Neural cell (in vitro differentiated cells): ENCODE data around the gene FGR. TPM values are rescaled to one million over a fixed set of nuclear protein-coding genes. Genes with fewer than 3 reads are reported as not detected.
A peak's percentile ranks its signal among the peaks of the same experiment; 100 is the strongest.

ENCODE experiments used
- H2AFZ ChIP-seq: fragments of 200-600, 300-800 bp; sonication (generic), shearing (Covaris generic); 2 replicates; pipeline ENCODE4 v1.6.0; 2014; ENCODE audit warnings: low read depth, mild to moderate bottlenecking, antibody characterized with exemption, low read length, moderate library complexity
- H3F3A ChIP-seq: fragments of 200-600 bp; shearing (Covaris generic); 2 replicates; pipeline ENCODE4 v1.6.1; 2016; ENCODE audit warnings: mild to moderate bottlenecking, moderate library complexity, mixed read lengths, antibody characterized with exemption, low read length; ENCODE audit not compliant: insufficient read depth, poor library complexity, severe bottlenecking
- H3K27ac ChIP-seq: fragments of 200-600, 300-800 bp; sonication (generic), shearing (Covaris generic); 2 replicates; pipeline ENCODE4 v1.5.1; 2014; ENCODE audit warnings: mild to moderate bottlenecking, low read length, moderate library complexity
- H3K27me3 ChIP-seq: fragments of 300-800, 200-600 bp; sonication (generic), shearing (Covaris generic); 2 replicates; pipeline ENCODE4 v1.6.0; 2014; ENCODE audit warnings: mild to moderate bottlenecking, low read depth, low read length, moderate library complexity; ENCODE audit not compliant: insufficient read depth
- H3K36me3 ChIP-seq: fragments of 300-800, 200-600 bp; sonication (generic), shearing (Covaris generic); 2 replicates; pipeline ENCODE4 v1.5.1; 2014; ENCODE audit warnings: mild to moderate bottlenecking, antibody characterized with exemption, low read length, moderate library complexity; ENCODE audit not compliant: insufficient read depth
- H3K4me2 ChIP-seq: fragments of 300-800, 200-600 bp; sonication (generic), shearing (Covaris generic); 2 replicates; pipeline ENCODE4 v1.6.0; 2014; ENCODE audit warnings: mild to moderate bottlenecking, low read length
- H3K4me3 ChIP-seq: fragments of 300-800, 200-600 bp; sonication (generic), shearing (Covaris generic); 2 replicates; pipeline ENCODE4 v1.5.1; 2014; ENCODE audit warnings: mild to moderate bottlenecking, low read length, moderate library complexity
- H3K79me2 ChIP-seq: fragments of 200-600 bp; shearing (Covaris generic); replicated peaks from 2 replicates; pipeline ENCODE4 v1.6.0; 2014; ENCODE audit warnings: mild to moderate bottlenecking, low read length, moderate library complexity; ENCODE audit not compliant: insufficient read depth
- H3K9ac ChIP-seq: fragments of 300-800, 200-600 bp; sonication (generic), shearing (Covaris generic); 2 replicates; pipeline ENCODE4 v1.6.1; 2016; ENCODE audit warnings: mild to moderate bottlenecking, low read length, mixed read lengths
- H3K9me2 ChIP-seq: fragments of 200-600 bp; shearing (Covaris generic); 2 replicates; pipeline ENCODE4 v1.6.1; 2016; ENCODE audit warnings: mild to moderate bottlenecking, low read length, mixed read lengths; ENCODE audit not compliant: insufficient read depth
- H3K9me3 ChIP-seq: fragments of 200-600, 300-800 bp; sonication (generic), shearing (Covaris generic); 2 replicates; pipeline ENCODE4 v1.6.1; 2016; ENCODE audit warnings: mild to moderate bottlenecking, mixed run types, low read length, moderate library complexity, mixed read lengths
- H4K20me1 ChIP-seq: fragments of 200-600 bp; shearing (Covaris generic); 2 replicates; pipeline ENCODE4 v1.6.1; 2016; ENCODE audit warnings: mild to moderate bottlenecking, mixed run types; ENCODE audit not compliant: insufficient read depth
- EP300 ChIP-seq: fragments of 450-650 bp; conservative IDR thresholded peaks from 2 replicates; pipeline ENCODE4 v1.6.1; 2014; ENCODE audit warnings: antibody characterized with exemption, mild to moderate bottlenecking, moderate library complexity; ENCODE audit not compliant: poor library complexity, severe bottlenecking
- EZH2 ChIP-seq: fragments of 200-600, 300-800 bp; shearing (Covaris generic), sonication (generic); IDR thresholded peaks from 2 replicates; pipeline ENCODE4 v1.6.1; 2014; ENCODE audit warnings: antibody characterized with exemption, low read length, borderline replicate concordance, mild to moderate bottlenecking; ENCODE audit not compliant: insufficient read depth, poor library complexity, severe bottlenecking
- MXI1 ChIP-seq: fragments of 450-650 bp; conservative IDR thresholded peaks from 2 replicates; pipeline ENCODE4 v1.6.1; 2014; ENCODE audit warnings: antibody characterized with exemption, mild to moderate bottlenecking; ENCODE audit not compliant: poor library complexity, severe bottlenecking
- POLR2AphosphoS5 ChIP-seq: IDR thresholded peaks from 2 replicates; pipeline ENCODE4 v1.6.1; 2012
- RAD21 ChIP-seq: fragments of 450-650 bp; conservative IDR thresholded peaks from 2 replicates; pipeline ENCODE4 v1.6.1; 2014; ENCODE audit warnings: antibody characterized with exemption, mild to moderate bottlenecking, moderate library complexity
- SMC3 ChIP-seq: fragments of 450-650 bp; conservative IDR thresholded peaks from 2 replicates; pipeline ENCODE4 v1.6.1; 2014; ENCODE audit warnings: antibody characterized with exemption, mild to moderate bottlenecking, moderate library complexity; ENCODE audit not compliant: poor library complexity
- TAF1 ChIP-seq: IDR thresholded peaks from 2 replicates; pipeline ENCODE4 v1.6.1; 2012; ENCODE audit warnings: low read depth
- polyA plus RNA-seq: library from polyadenylated mRNA; depleted of rRNA; stranded (reverse); fragments of >200 nt; gene quantifications from 2 replicates; pipeline ENCODE4 v1.2.3, GENCODE V29; 2014
- TF ChIP-seq, protein P1 (sequence below): IDR thresholded peaks from 2 replicates; pipeline ENCODE4 v1.6.1; 2012; ENCODE audit warnings: borderline replicate concordance
- TF ChIP-seq, protein P2 (sequence below): fragments of 450-650 bp; IDR thresholded peaks from 2 replicates; pipeline ENCODE4 v1.5.1; 2014; ENCODE audit warnings: antibody characterized with exemption, mild to moderate bottlenecking, moderate library complexity; ENCODE audit not compliant: poor library complexity, severe bottlenecking

The FGR gene
- polyA plus RNA-seq, 1 donor from 2014 or later: not detected

DNA sequence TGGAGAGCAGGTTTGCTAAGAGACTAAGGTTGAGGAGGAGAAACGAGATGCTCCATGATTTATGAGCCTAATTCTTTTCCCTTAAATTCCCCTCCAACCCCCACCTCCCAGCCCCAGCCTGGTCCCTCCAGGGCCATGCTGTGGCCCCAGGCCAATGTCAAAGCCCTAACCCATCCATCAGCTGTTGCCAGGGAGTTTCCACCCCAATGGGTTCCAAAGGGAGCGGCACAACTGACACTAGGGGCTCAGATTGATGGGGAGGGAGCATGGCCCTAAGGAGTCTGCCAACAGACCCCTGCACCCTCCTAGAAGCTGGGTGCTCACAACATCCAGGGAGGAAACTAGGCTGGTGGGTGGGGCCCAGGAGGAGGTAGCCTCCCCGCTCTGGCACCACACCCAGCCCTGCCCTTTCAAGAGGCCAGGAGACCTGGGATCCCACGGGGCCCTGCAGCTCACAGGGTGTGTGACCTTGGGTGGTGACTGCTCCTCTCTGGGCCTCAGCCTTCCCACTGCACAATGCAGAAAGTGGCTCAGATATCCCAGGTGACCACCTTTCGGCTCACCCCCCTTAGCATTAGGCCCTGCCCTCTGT is 44.0 kb downstream of the FGR start:
- Histone ChIP-seq H3K9me2 (no peaks in the 10 kb centered on the region), H4K20me1 (peaks cover 25% of the 10 kb centered on the region), H3K9ac (no peak overlapping the region), H3K9me3 (no peaks in the 10 kb centered on the region), H3K27me3 (no peaks in the 10 kb centered on the region), H3K4me3 (peak overlapping the region; percentile 7), H2AFZ (no peak overlapping the region), H3F3A (no peaks in the 10 kb centered on the region), H3K36me3 (no peaks in the 10 kb centered on the region), H3K4me2 (no peak overlapping the region), H3K79me2 (peaks cover 83% of the 10 kb centered on the region), H3K27ac (peak overlapping the region; percentile 90)
- TF ChIP-seq POLR2AphosphoS5 (no peak), SMC3 (no peak), RAD21 (no peak), MXI1 (no peak), EP300 (no peak), EZH2 (no peak), TAF1 (no peak)
- TF ChIP-seq, protein P1, sequence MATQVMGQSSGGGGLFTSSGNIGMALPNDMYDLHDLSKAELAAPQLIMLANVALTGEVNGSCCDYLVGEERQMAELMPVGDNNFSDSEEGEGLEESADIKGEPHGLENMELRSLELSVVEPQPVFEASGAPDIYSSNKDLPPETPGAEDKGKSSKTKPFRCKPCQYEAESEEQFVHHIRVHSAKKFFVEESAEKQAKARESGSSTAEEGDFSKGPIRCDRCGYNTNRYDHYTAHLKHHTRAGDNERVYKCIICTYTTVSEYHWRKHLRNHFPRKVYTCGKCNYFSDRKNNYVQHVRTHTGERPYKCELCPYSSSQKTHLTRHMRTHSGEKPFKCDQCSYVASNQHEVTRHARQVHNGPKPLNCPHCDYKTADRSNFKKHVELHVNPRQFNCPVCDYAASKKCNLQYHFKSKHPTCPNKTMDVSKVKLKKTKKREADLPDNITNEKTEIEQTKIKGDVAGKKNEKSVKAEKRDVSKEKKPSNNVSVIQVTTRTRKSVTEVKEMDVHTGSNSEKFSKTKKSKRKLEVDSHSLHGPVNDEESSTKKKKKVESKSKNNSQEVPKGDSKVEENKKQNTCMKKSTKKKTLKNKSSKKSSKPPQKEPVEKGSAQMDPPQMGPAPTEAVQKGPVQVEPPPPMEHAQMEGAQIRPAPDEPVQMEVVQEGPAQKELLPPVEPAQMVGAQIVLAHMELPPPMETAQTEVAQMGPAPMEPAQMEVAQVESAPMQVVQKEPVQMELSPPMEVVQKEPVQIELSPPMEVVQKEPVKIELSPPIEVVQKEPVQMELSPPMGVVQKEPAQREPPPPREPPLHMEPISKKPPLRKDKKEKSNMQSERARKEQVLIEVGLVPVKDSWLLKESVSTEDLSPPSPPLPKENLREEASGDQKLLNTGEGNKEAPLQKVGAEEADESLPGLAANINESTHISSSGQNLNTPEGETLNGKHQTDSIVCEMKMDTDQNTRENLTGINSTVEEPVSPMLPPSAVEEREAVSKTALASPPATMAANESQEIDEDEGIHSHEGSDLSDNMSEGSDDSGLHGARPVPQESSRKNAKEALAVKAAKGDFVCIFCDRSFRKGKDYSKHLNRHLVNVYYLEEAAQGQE: no peak
- TF ChIP-seq, protein P2, sequence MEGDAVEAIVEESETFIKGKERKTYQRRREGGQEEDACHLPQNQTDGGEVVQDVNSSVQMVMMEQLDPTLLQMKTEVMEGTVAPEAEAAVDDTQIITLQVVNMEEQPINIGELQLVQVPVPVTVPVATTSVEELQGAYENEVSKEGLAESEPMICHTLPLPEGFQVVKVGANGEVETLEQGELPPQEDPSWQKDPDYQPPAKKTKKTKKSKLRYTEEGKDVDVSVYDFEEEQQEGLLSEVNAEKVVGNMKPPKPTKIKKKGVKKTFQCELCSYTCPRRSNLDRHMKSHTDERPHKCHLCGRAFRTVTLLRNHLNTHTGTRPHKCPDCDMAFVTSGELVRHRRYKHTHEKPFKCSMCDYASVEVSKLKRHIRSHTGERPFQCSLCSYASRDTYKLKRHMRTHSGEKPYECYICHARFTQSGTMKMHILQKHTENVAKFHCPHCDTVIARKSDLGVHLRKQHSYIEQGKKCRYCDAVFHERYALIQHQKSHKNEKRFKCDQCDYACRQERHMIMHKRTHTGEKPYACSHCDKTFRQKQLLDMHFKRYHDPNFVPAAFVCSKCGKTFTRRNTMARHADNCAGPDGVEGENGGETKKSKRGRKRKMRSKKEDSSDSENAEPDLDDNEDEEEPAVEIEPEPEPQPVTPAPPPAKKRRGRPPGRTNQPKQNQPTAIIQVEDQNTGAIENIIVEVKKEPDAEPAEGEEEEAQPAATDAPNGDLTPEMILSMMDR: no peak

DNA sequence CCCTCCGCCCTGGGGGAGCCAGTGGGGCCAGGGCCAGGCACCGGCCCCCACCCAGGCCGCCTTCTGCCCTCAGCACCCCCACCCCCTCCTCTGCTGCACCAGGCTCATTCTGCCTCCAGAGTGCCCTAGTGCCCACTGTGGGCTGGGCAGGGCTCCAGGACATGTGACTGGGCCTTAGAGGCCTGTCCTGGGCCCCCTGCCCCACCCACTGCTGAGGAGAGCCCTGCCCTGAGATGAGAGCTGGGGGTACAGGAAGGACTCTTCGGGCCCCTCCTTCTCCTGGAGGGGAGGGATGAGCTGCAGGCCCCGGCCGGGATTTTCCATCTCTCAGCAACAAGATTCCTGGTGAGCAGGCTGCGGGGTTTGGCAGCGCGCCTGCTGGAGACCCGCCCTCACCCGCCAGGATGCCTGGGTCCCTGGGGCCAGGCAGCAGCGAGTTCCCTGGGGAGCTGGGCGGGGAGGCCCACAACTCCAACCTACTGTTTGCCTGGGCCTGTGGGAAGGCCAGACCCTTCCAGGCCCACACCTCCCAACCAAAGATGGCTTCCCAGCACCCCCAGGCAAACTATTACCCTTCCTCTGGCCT is 45.1 kb downstream of the FGR start:
- Histone ChIP-seq H4K20me1 (peaks cover 19% of the 10 kb centered on the region), H3K9me2 (no peaks in the 10 kb centered on the region), H3K27ac (no peak overlapping the region), H3K9me3 (no peaks in the 10 kb centered on the region), H3K9ac (no peak overlapping the region), H3K4me2 (no peak overlapping the region), H3K4me3 (no peak overlapping the region), H2AFZ (no peak overlapping the region), H3K36me3 (no peaks in the 10 kb centered on the region), H3K79me2 (peaks cover 82% of the 10 kb centered on the region), H3F3A (no peaks in the 10 kb centered on the region), H3K27me3 (no peaks in the 10 kb centered on the region)
- no peak for TF ChIP-seq TAF1
- TF ChIP-seq SMC3: no peak
- no peak for TF ChIP-seq EP300
- TF ChIP-seq, protein P2: no peak
- no peak for TF ChIP-seq EZH2
- TF ChIP-seq, protein P1: no peak
- TF ChIP-seq RAD21: no peak
- TF ChIP-seq MXI1: no peak
